ENCODE measurements around the gene CGN.

The CGN gene

GRCh38 chr1:151509350-151510019 is 1.7 kb upstream of the CGN start:
- TF ChIP-seq ZFX (IDR thresholded peaks at IDR 0.05; ENCODE audit: borderline replicate concordance) (no peak), CTCF (IDR thresholded peaks at IDR 0.05) (no peak)
- peak overlapping the region; percentile 99 for H3K27ac ChIP-seq

GRCh38 chr1:151510020-151510405 is 1.2 kb upstream of the CGN start:
- TF ChIP-seq CTCF (IDR thresholded peaks at IDR 0.05) (no peak), ZFX (IDR thresholded peaks at IDR 0.05; ENCODE audit: borderline replicate concordance) (no peak)
- peak overlapping the region; percentile 99 for H3K27ac ChIP-seq

GRCh38 chr1:151510614-151510956 is 602 bp upstream of the CGN start:
- no peak for TF ChIP-seq CTCF (IDR thresholded peaks at IDR 0.05)
- TF ChIP-seq ZFX (IDR thresholded peaks at IDR 0.05; ENCODE audit: borderline replicate concordance), result no peak
- peak overlapping the region; percentile 99 for H3K27ac ChIP-seq

GRCh38 chr1:151511636-151512215 is 539 bp downstream of the CGN start:
- H3K27ac ChIP-seq, result peak overlapping the region; percentile 99
- TF ChIP-seq CTCF (IDR thresholded peaks at IDR 0.05), result peak; percentile 35
- no peak for TF ChIP-seq ZFX (IDR thresholded peaks at IDR 0.05; ENCODE audit: borderline replicate concordance)

GRCh38 chr1:151512326-151512725 is 1.1 kb downstream of the CGN start:
- TF ChIP-seq ZFX (IDR thresholded peaks at IDR 0.05; ENCODE audit: borderline replicate concordance) (no peak), CTCF (IDR thresholded peaks at IDR 0.05) (no peak)
- peak overlapping the region; percentile 99 for H3K27ac ChIP-seq

- peak overlapping the region; percentile 99 for H3K27ac ChIP-seq
- TF ChIP-seq CTCF (IDR thresholded peaks at IDR 0.05) (no peak), ZFX (IDR thresholded peaks at IDR 0.05; ENCODE audit: borderline replicate concordance) (no peak)
Measured at GRCh38 chr1:151512801-151513625, 1.8 kb downstream of the CGN start.
